Urinary bladder (tissue), 4 donors: ENCODE measurements around the gene FBXO10. TPM values are rescaled to one million over a fixed set of nuclear protein-coding genes. Genes with fewer than 3 reads are reported as not detected.

Experiments used
- DNase-seq: peaks from one replicate; pipeline ENCODE4 v3.0.0-alpha.2; 2015; ENCODE audit errors: extremely low spot score
- H3K27ac ChIP-seq: one replicate; pipeline ENCODE4 v1.5.1; 2013; ENCODE audit warnings: low read depth, mild to moderate bottlenecking, moderate library complexity
- H3K36me3 ChIP-seq: one replicate; pipeline ENCODE4 v1.6.1; 2013; ENCODE audit warnings: mild to moderate bottlenecking, moderate library complexity; ENCODE audit not compliant: insufficient read depth
- H3K4me1 ChIP-seq: one replicate; pipeline ENCODE4 v1.6.1; 2013; ENCODE audit warnings: mild to moderate bottlenecking, moderate library complexity; ENCODE audit not compliant: insufficient read depth
- H3K4me3 ChIP-seq: one replicate; pipeline ENCODE4 v1.5.1; 2013; ENCODE audit warnings: low read depth, low read length
- WGBS: extraction: QIAGEN DNeasy Blood & Tissue Kit; methylation state at CpG from one replicate; pipeline ENCODE4 v1.1.7; 2013; 5-methylcytosine and 5-hydroxymethylcytosine counted together
- polyA plus RNA-seq: library from polyadenylated mRNA; stranded (reverse); fragments of 200-250 nt; gene quantifications from one replicate; pipeline ENCODE4 v1.2.3, GENCODE V29; 2013
- total RNA-seq: library from RNA; depleted of rRNA; stranded (reverse); fragments of >200 nt; gene quantifications from one replicate; pipeline ENCODE4 v1.2.3, GENCODE V29; 2014
- donor health status: healthy with polysubstance abuse.
- donor health status: healthy.

Gene FBXO10
- total and polyA plus RNA-seq, 2 donors = 5.9 to 9.5 TPM

GRCh38 chr9:37509536-37509935, 66.6 kb downstream of the FBXO10 start:
- DNase-seq = no peak

GRCh38 chr9:37508834-37509206, 67.4 kb downstream of the FBXO10 start:
- no peak overlapping the region for H3K27ac ChIP-seq
- peaks cover 2% of the 10 kb centered on the region for H3K36me3 ChIP-seq
- DNase-seq = no peak
- WGBS = 93% methylated on average over 3 of the region's 3 CpGs
- H3K4me1 ChIP-seq = no peaks in the 10 kb centered on the region
- no peak overlapping the region for H3K4me3 ChIP-seq

More at GRCh38 chr9:37509536-37509935, 66.6 kb downstream of the FBXO10 start:
- no peak overlapping the region for H3K4me3 ChIP-seq
- H3K36me3 ChIP-seq = peaks cover 2% of the 10 kb centered on the region
- H3K4me1 ChIP-seq = no peaks in the 10 kb centered on the region
- H3K27ac ChIP-seq = no peak overlapping the region
- 90% methylated on average over 7 of the region's 7 CpGs for WGBS

GRCh38 chr9:37508135-37508833, 67.9 kb downstream of the FBXO10 start:
- no peak overlapping the region for H3K4me3 ChIP-seq
- 91% methylated on average over 5 of the region's 5 CpGs for WGBS
- peaks cover 2% of the 10 kb centered on the region for H3K36me3 ChIP-seq
- no peak overlapping the region for H3K27ac ChIP-seq
- DNase-seq = no peak
- no peaks in the 10 kb centered on the region for H3K4me1 ChIP-seq

GRCh38 chr9:37507566-37508134, 68.5 kb downstream of the FBXO10 start:
- H3K4me3 ChIP-seq = no peak overlapping the region
- no peaks in the 10 kb centered on the region for H3K4me1 ChIP-seq
- H3K36me3 ChIP-seq = peaks cover 2% of the 10 kb centered on the region
- H3K27ac ChIP-seq = no peak overlapping the region
- WGBS = 94% methylated on average over 11 of the region's 11 CpGs
- DNase-seq = no peak

GRCh38 chr9:37504605-37505004, 71.6 kb downstream of the FBXO10 start:
- H3K27ac ChIP-seq = no peak overlapping the region
- no peak for DNase-seq
- H3K36me3 ChIP-seq = peaks cover 2% of the 10 kb centered on the region
- H3K4me1 ChIP-seq = no peaks in the 10 kb centered on the region
- WGBS = 94% methylated on average over 5 of the region's 5 CpGs
- no peak overlapping the region for H3K4me3 ChIP-seq

GRCh38 chr9:37503736-37504135, 72.4 kb downstream of the FBXO10 start:
- Histone ChIP-seq H3K4me1 (no peaks in the 10 kb centered on the region), H3K4me3 (no peak overlapping the region), H3K36me3 (peaks cover 2% of the 10 kb centered on the region), H3K27ac (no peak overlapping the region)
- WGBS = 94% methylated on average over 3 of the region's 3 CpGs
- no peak for DNase-seq

- H3K27ac ChIP-seq = no peak overlapping the region
- H3K36me3 ChIP-seq = no peaks in the 10 kb centered on the region
- WGBS = 95% methylated on average over 2 of the region's 2 CpGs
- no peak for DNase-seq
- no peak overlapping the region for H3K4me3 ChIP-seq
- no peaks in the 10 kb centered on the region for H3K4me1 ChIP-seq
These were observed 74.1 kb downstream of the FBXO10 start for GRCh38 chr9:37501957-37502596.

- H3K27ac ChIP-seq = no peak overlapping the region
- H3K4me3 ChIP-seq = no peak overlapping the region
- H3K4me1 ChIP-seq = no peaks in the 10 kb centered on the region
- H3K36me3 ChIP-seq = no peaks in the 10 kb centered on the region
- 98% methylated on average over 6 of the region's 6 CpGs for WGBS
- no peak for DNase-seq
These were observed 76.9 kb downstream of the FBXO10 start for GRCh38 chr9:37499297-37499696.

- 94% methylated on average over 3 of the region's 3 CpGs for WGBS
These were observed 77.7 kb downstream of the FBXO10 start for GRCh38 chr9:37498457-37498856.

GRCh38 chr9:37497320-37497719, 78.9 kb downstream of the FBXO10 start:
- DNase-seq = no peak
- 94% methylated on average over 3 of the region's 3 CpGs for WGBS
- Histone ChIP-seq H3K4me1 (no peaks in the 10 kb centered on the region), H3K4me3 (no peak overlapping the region), H3K27ac (no peak overlapping the region), H3K36me3 (peaks cover 1% of the 10 kb centered on the region)

More at GRCh38 chr9:37498457-37498856, 77.7 kb downstream of the FBXO10 start:
- DNase-seq = no peak
- Histone ChIP-seq H3K4me1 (no peaks in the 10 kb centered on the region), H3K36me3 (peaks cover 1% of the 10 kb centered on the region), H3K4me3 (no peak overlapping the region), H3K27ac (no peak overlapping the region)

- Histone ChIP-seq H3K27ac (no peak overlapping the region), H3K36me3 (peaks cover 1% of the 10 kb centered on the region)
These were observed 80.2 kb downstream of the FBXO10 start for GRCh38 chr9:37496020-37496419.

GRCh38 chr9:37495571-37495970, 80.6 kb downstream of the FBXO10 start:
- 95% methylated on average over 5 of the region's 5 CpGs for WGBS
- H3K27ac ChIP-seq = no peak overlapping the region

More at GRCh38 chr9:37496020-37496419, 80.2 kb downstream of the FBXO10 start:
- WGBS = 87% methylated on average over 4 of the region's 4 CpGs
- DNase-seq = no peak
- no peak overlapping the region for H3K4me3 ChIP-seq
- no peaks in the 10 kb centered on the region for H3K4me1 ChIP-seq

GRCh38 chr9:37491939-37492338, 84.2 kb downstream of the FBXO10 start:
- H3K27ac ChIP-seq = no peak overlapping the region
- peaks cover 1% of the 10 kb centered on the region for H3K36me3 ChIP-seq

More at GRCh38 chr9:37495571-37495970, 80.6 kb downstream of the FBXO10 start:
- Histone ChIP-seq H3K36me3 (peaks cover 1% of the 10 kb centered on the region), H3K4me3 (no peak overlapping the region), H3K4me1 (no peaks in the 10 kb centered on the region)
- DNase-seq = no peak

More at GRCh38 chr9:37491939-37492338, 84.2 kb downstream of the FBXO10 start:
- no peak for DNase-seq
- 89% methylated on average over 1 of the region's 1 CpG for WGBS
- H3K4me3 ChIP-seq = no peak overlapping the region
- no peaks in the 10 kb centered on the region for H3K4me1 ChIP-seq
